Neuron (in vitro differentiated cells): ENCODE results near the gene RAD51B.

Experiments used
- H2AFZ ChIP-seq: one replicate; pipeline ENCODE4 v1.6.1; 2013; ENCODE audit warnings: low read depth, mild to moderate bottlenecking, inconsistent platforms, low read length, moderate library complexity
- H3K27me3 ChIP-seq: one replicate; pipeline ENCODE4 v1.6.1; 2013; ENCODE audit warnings: low read length; ENCODE audit not compliant: insufficient read depth
- H3K36me3 ChIP-seq: one replicate; pipeline ENCODE4 v1.6.1; 2013; ENCODE audit warnings: low read length; ENCODE audit not compliant: insufficient read depth
- H3K4me1 ChIP-seq: one replicate; pipeline ENCODE4 v1.6.1; 2013; ENCODE audit warnings: low read length; ENCODE audit not compliant: insufficient read depth
- H3K4me3 ChIP-seq: 2 replicates; pipeline ENCODE4 v1.5.1; 2013; ENCODE audit warnings: mild to moderate bottlenecking, low read length, moderate library complexity
- H3K9me3 ChIP-seq: one replicate; pipeline ENCODE4 v1.6.1; 2013; ENCODE audit warnings: low read length

Gene RAD51B

DNA sequence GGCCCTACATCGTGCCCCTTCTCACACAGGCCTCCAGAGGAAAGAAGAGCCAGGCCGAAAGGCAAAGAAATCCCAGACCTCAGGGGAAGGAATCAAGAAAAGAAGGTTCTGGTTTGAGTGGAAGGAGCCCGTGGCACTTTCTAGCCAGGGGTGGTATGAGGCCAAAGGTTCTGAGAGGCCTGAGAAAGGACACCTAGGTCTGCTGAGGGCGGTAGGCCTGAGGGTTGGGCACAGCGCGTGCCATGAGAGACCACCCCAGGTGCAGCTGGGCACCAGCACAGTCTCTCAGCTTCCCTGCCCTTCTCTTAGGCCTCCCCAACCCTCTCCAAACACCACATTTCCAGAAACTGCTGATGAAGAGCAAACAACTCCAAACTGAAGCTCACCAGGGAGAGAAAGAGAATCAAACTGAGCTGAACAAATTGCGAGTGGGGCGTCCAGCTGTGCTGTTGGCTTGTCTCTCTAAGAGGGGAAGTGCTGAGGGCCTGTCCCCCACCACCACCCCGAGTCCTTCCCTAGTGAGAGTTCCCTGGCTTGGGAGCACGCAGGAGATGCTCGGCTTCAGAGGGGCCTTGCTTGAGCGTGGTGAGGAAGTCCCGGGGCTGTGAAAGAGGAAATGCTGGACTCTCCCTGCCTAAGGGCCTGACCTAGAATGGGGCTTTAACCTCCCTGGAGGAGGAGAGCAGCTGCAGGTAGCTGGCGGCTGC lies 788.4 kb downstream of the RAD51B start:
- H3K4me1 ChIP-seq = peaks cover 5% of the 10 kb centered on the region
- no peak overlapping the region for H2AFZ ChIP-seq
- no peaks in the 10 kb centered on the region for H3K27me3 ChIP-seq
- H3K4me3 ChIP-seq = no peak overlapping the region
- peaks cover 5% of the 10 kb centered on the region for H3K9me3 ChIP-seq
- H3K36me3 ChIP-seq = no peaks in the 10 kb centered on the region

DNA sequence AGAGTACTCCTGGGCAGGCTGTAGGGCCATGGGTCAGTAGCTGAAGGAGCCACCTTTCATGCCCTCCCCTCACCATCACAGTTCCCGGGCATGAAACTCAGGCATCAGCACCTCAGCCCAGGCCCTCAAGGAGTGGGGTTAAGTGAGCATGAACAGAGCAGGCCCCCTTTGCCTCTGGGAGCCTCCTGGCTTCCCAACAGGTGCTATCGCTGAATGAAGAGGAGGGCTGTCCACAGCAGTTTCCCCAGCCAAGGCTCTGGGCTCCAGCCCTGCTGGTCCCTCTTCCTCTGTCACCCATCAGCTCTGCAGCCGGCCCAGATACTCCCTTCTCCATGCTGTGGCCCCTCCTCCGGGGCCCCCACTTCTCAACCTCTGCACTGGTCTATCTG lies 789.0 kb downstream of the RAD51B start:
- Histone ChIP-seq H2AFZ (no peak overlapping the region), H3K9me3 (peaks cover 5% of the 10 kb centered on the region), H3K4me3 (no peak overlapping the region), H3K36me3 (no peaks in the 10 kb centered on the region), H3K4me1 (peaks cover 5% of the 10 kb centered on the region), H3K27me3 (no peaks in the 10 kb centered on the region)

- Histone ChIP-seq H3K9me3 (peaks cover 5% of the 10 kb centered on the region), H3K27me3 (no peaks in the 10 kb centered on the region), H3K36me3 (no peaks in the 10 kb centered on the region), H2AFZ (no peak overlapping the region), H3K4me3 (no peak overlapping the region), H3K4me1 (peaks cover 5% of the 10 kb centered on the region)
These were observed 789.4 kb downstream of the RAD51B start for GRCh38 chr14:68609012-68609411.

DNA sequence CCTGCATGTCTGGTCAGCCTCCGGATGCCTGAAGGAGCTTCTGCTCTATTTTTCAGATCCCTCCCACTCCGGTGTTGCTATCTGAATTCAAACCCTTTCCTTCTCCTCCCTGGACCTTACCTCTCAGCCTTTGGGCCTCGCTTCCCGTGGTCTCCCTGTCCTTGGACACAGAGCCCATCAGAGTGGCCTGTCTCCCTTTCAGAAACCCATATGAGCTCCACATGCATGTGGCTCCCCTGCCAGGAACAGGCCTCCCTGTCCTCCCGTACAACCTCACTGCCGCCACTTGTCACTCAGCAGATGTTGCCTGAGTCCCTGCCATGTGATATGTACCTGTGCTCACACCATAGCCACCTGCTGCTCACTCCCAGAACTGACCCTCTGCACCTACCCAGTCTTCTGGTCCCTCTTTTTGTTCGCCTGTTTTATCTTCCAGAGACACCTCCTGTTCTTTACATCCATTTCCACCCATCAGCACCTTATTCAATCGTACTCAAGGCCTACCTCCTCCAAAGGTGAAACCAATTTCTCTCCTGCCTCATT lies 790.7 kb downstream of the RAD51B start:
- Histone ChIP-seq H3K36me3 (no peaks in the 10 kb centered on the region), H2AFZ (no peak overlapping the region), H3K27me3 (no peaks in the 10 kb centered on the region), H3K9me3 (peaks cover 5% of the 10 kb centered on the region), H3K4me1 (peaks cover 5% of the 10 kb centered on the region), H3K4me3 (no peak overlapping the region)

GRCh38 chr14:68611599-68611998 lies 792.0 kb downstream of the RAD51B start:
- Histone ChIP-seq H3K36me3 (no peaks in the 10 kb centered on the region), H3K9me3 (peaks cover 4% of the 10 kb centered on the region), H3K27me3 (no peaks in the 10 kb centered on the region), H2AFZ (no peak overlapping the region), H3K4me1 (peaks cover 5% of the 10 kb centered on the region), H3K4me3 (no peak overlapping the region)

DNA sequence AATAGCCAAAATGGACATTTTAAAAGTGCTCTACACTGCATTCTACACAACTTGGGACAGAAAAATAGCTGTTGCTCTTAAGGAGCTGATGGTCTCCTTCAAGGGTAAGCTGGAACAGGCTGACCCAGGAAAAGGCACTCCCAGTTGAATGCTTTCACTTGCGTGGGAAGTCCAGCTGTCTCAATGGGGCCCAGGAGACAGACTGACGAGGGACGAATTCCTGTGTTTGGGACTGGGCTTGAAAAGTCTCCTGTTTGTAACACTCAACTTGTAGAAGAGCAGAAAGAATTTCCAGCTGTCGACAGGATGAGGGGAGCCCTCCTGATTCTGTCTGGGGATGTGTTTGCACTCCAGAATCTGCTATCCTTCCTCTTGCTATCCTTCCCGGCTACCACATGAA lies 792.5 kb downstream of the RAD51B start:
- Histone ChIP-seq H3K27me3 (no peaks in the 10 kb centered on the region), H2AFZ (no peak overlapping the region), H3K4me3 (no peak overlapping the region), H3K9me3 (peaks cover 7% of the 10 kb centered on the region), H3K4me1 (peaks cover 4% of the 10 kb centered on the region), H3K36me3 (no peaks in the 10 kb centered on the region)

GRCh38 chr14:68616221-68616902 lies 796.8 kb downstream of the RAD51B start:
- Histone ChIP-seq H2AFZ (no peak overlapping the region), H3K9me3 (peaks cover 22% of the 10 kb centered on the region), H3K4me1 (peaks cover 4% of the 10 kb centered on the region), H3K27me3 (no peaks in the 10 kb centered on the region), H3K36me3 (no peaks in the 10 kb centered on the region), H3K4me3 (no peak overlapping the region)

GRCh38 chr14:68619790-68620574 lies 800.4 kb downstream of the RAD51B start:
- no peak overlapping the region for H2AFZ ChIP-seq
- H3K4me3 ChIP-seq = no peak overlapping the region
- peaks cover 8% of the 10 kb centered on the region for H3K4me1 ChIP-seq
- peaks cover 20% of the 10 kb centered on the region for H3K9me3 ChIP-seq
- no peaks in the 10 kb centered on the region for H3K36me3 ChIP-seq
- no peaks in the 10 kb centered on the region for H3K27me3 ChIP-seq

- Histone ChIP-seq H3K4me3 (no peak overlapping the region), H3K27me3 (no peaks in the 10 kb centered on the region), H3K4me1 (peaks cover 8% of the 10 kb centered on the region), H3K9me3 (peaks cover 25% of the 10 kb centered on the region), H3K36me3 (no peaks in the 10 kb centered on the region), H2AFZ (no peak overlapping the region)
These were observed 802.1 kb downstream of the RAD51B start for GRCh38 chr14:68621400-68622365.

DNA sequence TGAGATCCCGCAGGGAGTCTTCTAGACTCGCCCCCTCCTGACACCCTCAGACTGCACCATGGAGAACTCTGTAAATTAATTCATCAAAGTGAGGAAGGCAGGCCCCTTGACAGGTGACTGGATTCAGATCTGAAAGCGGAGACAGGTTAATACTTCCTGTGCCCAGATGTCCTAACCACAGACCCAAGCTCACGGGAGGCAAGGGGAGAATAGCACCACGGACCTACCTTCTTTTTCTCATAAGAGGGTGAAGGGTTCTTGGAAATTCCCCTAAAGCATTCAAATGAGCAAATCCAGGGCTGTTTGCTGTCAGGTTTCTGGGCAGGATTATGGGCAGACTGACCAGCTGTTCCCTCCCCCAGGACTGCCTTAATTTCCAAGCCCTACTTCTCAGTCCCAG lies 803.3 kb downstream of the RAD51B start:
- no peak overlapping the region for H2AFZ ChIP-seq
- H3K4me1 ChIP-seq = peaks cover 16% of the 10 kb centered on the region
- H3K9me3 ChIP-seq = peaks cover 19% of the 10 kb centered on the region
- no peak overlapping the region for H3K4me3 ChIP-seq
- H3K36me3 ChIP-seq = no peaks in the 10 kb centered on the region
- H3K27me3 ChIP-seq = no peaks in the 10 kb centered on the region

DNA sequence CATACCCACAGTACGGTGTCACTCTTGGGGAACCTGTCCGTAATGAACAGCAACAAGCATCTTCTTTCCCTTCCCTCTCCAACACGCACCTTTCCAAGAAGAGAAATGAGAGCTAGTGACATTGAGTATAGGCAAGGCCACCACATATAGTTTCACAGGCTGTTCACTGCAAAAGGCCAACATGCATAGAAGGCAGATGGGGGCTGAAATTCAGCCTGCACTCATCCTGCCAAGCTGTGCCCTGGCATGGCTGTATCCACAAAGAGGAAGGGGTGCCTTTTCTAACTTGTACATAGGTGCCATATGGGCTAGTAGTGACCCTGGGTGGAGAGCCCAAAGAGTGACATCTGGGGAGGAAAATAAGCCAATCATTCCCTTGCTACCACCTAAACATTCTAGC lies 803.7 kb downstream of the RAD51B start:
- H3K4me1 ChIP-seq = peaks cover 16% of the 10 kb centered on the region
- no peak overlapping the region for H3K4me3 ChIP-seq
- no peak overlapping the region for H2AFZ ChIP-seq
- peaks cover 15% of the 10 kb centered on the region for H3K9me3 ChIP-seq
- no peaks in the 10 kb centered on the region for H3K36me3 ChIP-seq
- no peaks in the 10 kb centered on the region for H3K27me3 ChIP-seq

- Histone ChIP-seq H3K4me1 (peaks cover 16% of the 10 kb centered on the region), H3K9me3 (peaks cover 13% of the 10 kb centered on the region), H3K36me3 (no peaks in the 10 kb centered on the region), H2AFZ (no peak overlapping the region), H3K27me3 (no peaks in the 10 kb centered on the region), H3K4me3 (no peak overlapping the region)
These were observed 804.2 kb downstream of the RAD51B start for GRCh38 chr14:68623826-68624225.
